DMS114 treated with DMSO at 0.1 percent for 48 hours (cell line): Measurements from ENCODE around the gene MGAT5B.
"Not testable (repeated sequence)": the region's sequence is repeated elsewhere in the genome, so short reads cannot be mapped to it uniquely, and the experiment has no call there.

ENCODE experiments used
- DNase-seq: peaks from one replicate; lab custom pipeline; 2025; ENCODE audit not compliant: unreplicated experiment; lab: John Stamatoyannopoulos, UW

MGAT5B gene

DNA sequence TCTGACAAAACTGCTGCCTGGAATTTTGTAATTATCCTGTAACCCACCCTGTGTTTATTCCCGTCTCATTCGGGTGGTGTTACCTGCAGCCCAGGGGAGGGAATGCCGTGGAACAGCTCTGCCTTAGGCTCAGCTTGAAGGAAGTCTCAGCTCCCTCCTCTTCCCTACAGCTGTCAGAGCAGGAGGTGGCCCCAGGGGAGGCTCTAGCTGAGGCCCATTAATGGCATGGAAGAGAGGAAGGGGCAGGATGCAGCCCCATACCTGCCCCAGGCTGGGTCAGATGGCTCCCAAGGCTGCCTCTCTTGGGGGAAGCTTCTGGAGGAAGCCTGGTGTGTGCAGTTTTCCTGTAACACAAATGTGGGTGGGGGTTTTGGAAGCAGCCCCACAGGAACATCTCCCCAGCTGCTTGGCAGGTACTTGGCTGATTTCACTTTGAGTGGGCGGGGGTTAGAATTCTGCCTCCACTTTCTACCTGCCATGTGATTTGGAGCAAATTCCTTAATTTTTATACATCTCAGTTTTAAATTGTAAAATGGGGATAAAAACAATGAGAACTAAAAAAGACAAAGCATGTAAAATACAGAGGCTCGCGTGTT lies 103.9 kb downstream of the MGAT5B start:
- DNase-seq: no peak

DNA sequence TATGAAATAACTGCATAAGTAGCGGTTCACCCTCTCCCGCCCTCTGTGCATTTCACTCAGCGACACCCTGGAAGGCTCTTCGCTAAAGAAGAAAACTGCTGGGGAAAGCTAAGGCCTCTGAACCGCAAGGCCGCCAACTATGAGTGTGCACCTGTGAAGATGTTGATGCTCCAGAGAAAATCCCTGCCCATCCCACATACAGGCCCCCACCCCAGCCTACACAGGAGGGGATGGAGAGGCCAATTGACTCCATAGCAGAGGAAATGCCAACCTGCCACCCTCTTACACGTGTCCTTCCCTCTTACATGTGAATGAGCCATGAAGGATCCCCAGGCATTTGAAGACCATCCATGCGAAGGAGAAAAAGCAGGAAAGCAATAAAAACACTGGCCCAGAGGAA lies 104.8 kb downstream of the MGAT5B start:
- no peak for DNase-seq

DNA sequence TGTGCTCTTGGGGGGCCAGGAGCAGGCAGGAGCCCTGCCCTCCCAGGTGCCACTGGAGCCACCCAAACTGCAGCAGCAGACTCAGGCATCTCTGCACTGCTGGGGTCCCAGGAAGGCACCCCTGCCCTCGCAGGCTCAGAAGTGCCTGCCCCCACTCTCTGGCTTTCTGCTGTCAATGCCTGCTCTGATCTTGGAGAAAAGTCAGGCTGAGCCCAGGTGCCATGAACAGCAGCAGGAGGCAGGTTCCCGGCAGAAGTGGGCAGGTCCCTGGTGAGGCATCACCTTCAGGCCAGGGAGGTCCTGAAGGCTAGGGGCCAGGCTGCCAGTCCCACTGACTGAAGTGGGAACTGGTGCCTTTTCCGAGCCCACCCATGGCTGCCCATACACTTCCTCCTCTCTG lies 106.5 kb downstream of the MGAT5B start:
- no peak for DNase-seq

DNA sequence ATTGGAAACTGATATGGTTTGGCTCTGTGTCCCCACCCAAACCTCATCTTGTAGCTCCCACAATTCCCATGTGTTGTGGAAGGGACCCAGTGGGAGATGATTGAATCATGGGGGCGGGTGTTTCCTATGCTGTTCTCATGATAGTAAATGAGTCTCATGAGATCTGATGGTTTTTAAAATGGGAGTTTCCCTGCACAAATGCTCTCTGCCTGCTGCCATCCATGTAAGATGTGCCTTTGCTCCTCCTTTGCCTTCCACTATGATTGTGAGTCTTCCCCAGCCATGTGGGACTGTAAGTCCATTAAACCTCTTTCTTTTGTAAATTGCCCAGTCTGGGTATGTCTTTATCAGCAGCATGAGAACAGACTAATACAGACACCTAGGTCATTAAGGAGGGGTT lies 109.8 kb downstream of the MGAT5B start:
- not testable (repeated sequence) for DNase-seq

DNA sequence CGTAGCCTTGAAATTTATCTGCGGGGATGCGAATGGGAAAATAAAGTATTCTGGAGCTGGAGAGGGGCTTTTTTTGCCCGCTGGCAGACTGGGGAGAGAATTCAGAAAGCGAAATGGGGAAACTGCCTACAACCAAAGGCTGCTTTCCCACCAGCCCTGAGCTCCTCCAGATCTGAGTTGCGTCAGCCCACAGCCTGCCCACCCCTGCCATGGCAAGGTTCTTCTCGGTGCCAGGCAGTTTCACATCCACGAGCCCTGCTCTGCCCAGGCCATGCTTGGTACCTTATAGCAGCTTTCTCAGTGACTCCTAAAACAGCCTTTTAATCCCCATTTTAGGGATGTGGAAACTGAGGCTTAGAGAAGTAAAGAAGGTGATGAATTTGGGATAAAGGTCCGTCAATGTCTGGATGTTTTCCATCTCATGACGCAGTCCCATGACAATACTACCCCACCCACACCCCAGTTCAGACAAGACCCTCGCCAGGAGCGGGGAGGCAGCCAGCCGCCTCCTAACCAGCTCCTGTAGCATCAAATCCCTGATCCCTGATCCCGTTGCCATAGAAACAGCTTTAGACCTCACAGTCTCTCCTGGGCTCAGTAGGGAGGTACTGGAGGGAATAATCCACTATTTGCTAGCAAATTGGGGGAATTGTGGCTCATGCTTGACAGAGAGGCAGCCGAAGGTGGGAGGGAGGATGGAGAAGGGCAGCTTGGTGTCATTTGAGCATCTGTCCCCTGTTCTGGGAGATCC lies 113.5 kb downstream of the MGAT5B start:
- no peak for DNase-seq

DNA sequence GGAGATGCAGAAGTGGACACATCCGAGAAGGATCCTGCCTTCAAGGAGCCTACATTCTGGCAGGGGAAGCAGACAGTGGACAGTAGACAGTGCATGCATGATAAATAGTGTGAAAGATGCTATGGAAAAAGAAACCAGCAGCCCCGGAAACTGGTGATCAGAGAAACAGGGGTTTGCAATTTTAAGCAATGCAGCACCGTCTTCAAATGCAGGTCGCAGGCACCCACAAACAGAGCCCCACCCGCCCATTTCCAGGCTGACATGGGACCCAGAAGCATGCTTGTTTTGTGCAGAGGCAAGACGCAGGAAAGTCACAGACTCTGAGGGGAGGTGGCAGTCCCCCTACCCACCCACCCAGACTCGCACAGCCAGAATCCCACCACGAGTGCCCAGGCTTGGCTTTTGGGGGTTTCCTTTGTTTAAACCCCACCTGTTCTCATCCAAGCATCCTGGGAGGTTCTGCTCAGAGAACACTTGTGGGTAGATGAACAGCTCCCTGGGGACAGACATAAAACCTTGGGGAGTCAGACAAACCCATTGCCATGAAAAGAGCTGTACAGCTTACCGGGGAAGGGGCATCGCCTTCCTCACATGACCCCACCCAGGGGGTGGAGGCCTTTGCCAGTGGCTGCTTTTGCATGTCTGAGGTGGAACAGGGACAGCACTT lies 114.3 kb downstream of the MGAT5B start:
- DNase-seq: no peak

DNA sequence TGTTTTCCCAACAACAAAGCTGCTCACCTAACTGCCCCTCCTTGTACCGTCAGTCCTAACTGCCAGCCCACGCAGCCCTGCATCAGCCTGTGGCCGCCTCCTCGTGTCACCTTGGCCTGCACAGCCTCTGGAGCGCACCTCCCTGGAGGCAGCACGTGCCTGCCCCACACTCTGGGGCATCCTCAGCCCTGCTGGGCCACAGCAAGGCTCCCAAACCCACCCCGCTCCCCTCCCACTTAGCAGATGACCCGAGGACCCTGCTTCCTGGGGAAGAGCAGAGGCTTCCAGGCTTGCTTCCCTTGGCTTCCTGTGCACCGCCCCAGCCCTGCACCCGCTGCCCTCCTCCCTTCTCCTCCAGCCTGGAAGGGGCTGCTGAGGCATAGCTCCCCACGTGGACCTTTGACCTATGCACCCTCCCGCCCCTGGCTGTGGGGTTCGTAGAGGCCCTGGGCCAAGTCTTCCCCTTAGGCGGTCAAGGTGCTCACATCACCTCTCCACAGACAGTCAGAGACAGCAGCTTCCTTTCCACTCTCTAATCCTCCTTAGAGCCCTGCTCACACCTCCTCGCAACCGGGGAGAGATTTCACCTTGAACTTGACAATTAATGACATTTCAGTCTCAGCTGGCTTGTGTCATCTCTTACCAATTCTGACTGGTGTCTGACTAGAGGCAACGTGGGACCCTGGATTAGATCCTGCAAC lies 115.0 kb downstream of the MGAT5B start:
- no peak for DNase-seq

DNA sequence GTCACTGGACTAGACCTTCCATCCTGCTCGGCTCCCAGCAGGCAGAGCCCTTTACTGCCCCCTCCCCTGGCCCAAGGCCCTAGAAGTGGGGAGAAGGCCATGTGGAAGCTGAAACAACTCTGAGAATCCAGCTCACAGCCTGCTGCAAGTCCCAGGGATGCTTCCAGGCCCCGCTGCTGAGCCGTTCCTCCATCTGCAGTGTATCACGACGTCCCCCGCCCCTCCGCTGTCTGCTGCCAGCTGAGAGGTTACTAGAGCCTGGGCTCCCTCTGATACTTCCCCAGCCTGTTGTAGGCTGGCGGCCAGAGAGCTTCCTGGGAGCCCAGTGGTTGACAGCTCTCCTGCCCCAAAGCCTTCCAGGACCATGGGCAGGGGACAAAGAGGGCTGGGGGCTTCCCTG lies 118.2 kb downstream of the MGAT5B start:
- DNase-seq: no peak

DNA sequence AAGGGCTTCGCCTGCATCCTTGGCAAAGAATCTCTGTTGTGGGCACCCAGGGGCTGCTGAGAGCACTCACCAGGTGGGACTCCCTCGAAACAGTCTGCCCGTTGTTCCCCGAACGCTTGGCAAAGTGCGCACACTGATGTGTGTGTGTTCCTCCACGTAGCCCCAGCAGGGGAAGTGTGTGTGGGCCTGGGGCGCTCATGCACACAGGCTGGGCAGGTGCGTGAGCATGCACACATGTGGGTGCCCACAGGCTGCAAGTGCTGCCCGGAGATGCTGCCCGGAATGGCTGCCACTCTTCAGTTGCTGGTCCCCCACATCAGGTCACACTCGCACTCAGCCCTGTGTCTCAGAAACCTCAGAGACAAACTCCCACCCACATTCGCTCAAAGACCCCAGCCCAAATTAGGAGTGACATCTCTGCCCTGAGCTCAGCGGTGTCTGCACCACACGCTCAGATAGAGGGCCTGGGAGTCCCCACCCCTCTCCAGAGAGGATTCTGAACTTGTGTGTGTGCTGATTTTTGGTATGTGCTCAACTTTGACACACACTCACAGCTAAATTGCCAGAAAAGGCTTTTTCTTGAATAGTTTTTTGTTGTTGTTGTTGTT lies 119.4 kb downstream of the MGAT5B start:
- no peak for DNase-seq

DNA sequence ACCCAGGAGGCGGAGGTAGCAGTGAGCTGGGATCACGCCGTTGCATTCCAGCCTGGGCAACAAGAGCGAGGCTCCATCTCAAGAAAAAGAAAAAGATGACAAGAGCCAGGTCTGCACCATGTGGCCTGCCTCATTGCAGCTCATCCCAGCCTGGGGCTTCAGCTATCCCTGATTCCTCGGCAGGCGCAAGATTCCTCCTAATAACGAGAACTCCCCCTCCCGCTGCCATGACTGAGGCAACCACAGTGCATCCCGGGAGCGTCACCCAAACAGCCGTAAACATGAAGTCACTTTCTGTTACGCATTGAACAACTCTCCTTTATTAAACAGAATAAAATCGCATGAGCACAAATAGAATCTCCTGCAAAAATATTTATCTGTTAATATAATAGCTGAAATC lies 120.6 kb downstream of the MGAT5B start:
- DNase-seq: no peak

DNA sequence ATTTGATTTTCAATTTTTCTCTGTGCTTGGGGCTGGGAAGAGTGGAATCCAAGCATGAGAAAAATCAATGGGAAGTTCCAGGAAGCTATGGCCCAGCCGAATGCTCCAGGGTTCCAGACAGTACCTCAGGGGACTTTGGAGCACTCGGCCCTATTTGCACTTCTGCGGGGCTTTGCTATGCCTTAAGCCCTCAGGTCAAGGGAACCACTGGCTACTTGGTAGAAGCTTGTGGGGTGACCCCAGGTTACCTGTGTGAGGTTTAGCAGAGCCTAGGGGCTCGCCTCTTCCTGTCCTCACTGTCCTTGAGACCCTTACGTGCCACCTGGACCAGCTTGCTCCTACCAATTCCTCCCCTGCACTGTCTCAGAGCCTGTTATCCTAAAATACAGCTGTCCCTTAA lies 121.3 kb downstream of the MGAT5B start:
- no peak for DNase-seq

DNA sequence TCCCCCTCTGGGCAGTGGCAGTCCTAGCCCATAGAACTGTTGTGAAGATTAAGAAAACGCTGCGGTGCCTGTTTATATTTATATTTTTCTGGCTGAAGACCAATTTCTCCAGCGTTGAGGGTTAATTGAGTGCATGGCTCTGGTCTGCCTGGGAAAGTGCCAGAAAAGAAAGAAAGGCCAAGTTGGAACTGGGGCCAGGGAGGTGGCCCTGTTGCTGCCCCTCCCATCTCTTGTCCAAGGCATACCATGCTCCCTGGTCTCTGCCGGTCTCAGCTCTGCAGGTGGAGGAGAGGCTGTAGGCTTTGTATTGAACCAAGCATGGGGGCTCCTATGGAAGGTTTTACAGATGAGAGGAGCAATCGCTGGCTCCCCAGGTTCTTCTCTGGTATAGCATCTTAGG lies 124.7 kb downstream of the MGAT5B start:
- no peak for DNase-seq

DNA sequence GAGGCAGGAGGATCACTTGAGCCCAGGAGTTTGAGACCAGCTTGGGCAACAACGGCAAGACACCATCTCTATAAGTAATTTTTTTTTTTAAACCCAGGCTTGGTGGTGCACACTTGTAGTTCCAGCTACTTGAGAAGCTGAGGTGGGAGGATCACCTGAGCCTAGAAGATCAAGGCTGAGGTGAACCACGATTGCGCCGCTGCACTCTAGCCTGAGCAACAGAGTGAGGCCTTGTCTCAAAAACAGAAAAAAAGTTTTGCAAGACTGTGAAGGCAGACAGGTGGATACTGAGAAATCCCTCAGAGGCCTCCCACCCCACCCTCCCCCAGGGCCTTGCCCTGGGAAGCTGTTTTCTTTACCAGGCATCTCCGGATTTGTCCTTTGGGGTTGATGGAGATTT lies 125.4 kb downstream of the MGAT5B start:
- no peak for DNase-seq

DNA sequence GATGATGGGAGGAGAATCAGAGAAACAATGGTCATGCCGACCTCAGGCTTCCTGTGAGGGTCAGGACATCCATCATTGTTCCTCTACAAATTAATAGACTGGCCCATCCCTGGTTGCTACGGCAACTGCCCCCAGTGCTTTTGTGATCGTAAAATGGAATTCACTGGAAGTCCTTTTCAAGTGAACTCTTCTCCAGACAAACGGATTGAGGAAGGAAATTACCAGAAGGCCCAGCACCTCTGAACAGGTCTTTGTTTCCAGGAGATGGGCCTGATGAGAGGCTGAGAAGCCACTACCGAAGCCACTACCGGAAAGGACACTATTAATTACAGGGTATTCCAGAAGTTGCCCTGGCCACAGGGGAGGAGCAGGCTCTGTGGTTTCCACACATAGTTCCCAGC lies 126.0 kb downstream of the MGAT5B start:
- DNase-seq: no peak

DNA sequence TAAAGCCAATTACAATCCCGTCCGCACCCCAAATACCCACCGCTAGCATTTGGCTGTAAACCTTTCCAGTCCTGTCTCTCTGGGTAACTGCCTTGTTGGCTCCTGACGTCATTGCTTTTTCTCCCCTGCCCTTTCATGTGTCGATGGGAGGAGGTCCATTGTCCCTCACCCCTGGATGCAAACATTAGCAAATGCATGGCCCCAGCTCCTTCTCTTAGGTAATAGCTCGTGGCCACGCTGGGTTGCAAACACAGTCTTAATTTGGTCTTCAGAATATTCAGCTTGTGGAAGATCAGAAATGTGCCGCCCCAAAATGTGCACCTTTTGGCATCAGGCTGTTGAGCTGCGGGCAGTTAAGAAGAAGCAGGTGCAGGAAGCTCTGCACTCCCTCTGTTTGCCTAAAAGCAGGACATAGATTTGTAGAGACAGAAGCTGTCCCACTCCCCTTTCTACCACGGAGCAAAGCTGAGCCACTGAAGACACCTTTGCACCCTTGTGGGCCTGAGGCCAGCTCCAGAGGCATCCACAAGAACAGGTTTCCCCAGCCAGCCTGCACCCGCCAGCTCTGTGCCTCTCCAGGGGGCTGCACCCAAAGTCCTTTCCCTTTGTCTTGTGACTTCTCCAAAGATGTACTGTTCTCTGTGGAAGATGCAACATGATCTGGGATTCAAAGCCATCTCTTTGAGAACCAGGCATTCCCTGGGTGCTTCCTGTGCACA lies 127.3 kb downstream of the MGAT5B start:
- DNase-seq: no peak

DNA sequence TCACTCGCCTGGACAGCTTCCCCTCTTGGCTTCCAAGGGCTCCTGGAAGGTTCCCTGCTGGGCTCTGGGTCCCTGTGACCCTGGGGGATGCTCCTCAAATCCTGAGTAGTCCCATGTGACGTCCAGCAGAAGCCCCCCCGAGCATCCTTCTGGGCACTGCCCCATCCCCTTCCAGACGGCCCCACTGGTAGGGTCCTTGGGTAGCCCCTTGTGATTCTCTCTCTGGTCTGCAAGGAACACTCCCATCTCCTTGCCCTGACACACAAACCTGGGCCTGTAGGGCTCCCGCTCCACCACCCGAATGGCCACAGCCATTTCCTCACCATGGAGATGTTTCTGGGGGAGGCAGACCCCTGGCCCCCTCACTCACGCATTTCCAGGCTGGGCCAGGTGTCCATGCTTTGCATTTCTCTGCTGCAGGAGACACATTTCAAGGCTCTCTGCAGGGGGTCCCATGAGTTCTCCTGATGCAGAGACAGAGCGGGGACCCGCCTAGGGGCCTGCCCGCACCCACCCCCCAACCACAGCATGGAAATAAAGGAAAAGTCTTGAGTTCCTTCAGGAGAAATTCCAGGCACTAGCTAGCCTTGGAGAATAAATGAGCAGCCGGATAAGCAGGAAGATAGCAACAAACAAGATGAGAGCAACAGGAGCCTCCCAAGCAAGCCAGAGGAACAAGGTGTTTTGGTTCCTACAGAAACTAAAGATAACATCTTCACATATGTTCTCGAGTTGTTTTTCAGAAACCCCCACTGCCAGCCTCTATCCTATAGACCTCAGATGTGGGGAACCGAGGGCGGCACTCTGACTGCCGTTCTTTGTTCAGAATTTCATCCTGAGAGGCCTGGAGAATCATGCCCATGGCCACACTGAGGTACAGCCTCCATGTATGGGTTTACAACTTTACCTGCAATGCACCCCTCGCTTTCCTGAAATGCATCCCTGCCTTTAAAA lies 128.8 kb downstream of the MGAT5B start:
- no peak for DNase-seq

DNA sequence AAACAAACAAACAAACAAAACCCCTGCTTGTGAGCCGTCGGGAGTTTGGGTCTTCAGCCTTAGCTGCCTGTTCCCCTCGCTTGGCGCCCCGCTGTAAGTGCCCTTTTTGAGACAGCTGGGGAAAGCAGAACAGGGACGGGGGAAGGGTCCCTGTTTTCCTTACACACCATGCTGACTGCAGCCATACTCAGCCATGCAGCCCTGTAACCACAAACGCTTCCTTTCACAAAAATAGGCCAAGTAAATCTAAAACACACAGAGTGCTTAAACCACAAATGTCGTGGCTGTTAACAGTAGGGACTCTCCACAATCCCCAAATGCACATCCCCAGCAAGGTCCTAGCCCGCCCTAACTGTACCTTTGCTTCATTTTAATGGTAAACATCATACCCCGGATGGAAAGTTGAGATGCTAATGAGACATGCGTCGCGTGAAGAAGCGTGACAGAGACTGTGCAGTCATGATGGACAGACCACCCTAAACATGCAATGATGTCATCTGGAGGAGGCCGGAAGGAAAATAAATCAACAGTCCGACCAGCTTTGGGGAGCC lies 129.9 kb downstream of the MGAT5B start:
- DNase-seq: no peak

DNA sequence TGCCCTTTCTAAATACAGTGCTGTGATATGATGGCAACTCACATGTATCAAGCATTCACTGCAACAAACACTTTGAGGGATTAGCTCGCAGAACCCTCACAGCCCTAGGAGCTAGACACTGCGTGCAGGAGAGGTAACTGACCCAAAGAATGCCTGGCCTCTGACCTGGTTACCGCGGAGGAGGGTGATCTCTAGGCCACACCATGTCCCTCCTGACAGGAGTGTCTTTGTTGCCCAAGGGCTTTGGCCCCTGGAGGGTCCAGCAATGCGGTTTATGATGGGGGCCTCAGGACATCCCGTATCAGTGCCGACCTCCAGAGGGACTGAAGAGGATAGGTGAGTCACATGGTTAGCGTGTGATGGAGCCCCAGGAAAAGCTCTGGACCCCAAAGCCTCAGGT lies 130.6 kb downstream of the MGAT5B start:
- no peak for DNase-seq
